ENCODE results near the gene SHROOM2. TPM values are rescaled to one million over a fixed set of nuclear protein-coding genes. Genes with fewer than 3 reads are reported as not detected.

The SHROOM2 gene
- total and polyA plus RNA-seq, 2 donors (not counting 1 experiment from before 2014, with no cell fraction given) = under 0.01 to 6.3 TPM

GRCh38 chrX:9770319-9770718 is 15.9 kb upstream of the SHROOM2 start:
- TF ChIP-seq EZH2 (IDR thresholded peaks at IDR 0.05; ENCODE audit: low read length, missing control alignments) = no peak
- TF ChIP-seq, protein P1, sequence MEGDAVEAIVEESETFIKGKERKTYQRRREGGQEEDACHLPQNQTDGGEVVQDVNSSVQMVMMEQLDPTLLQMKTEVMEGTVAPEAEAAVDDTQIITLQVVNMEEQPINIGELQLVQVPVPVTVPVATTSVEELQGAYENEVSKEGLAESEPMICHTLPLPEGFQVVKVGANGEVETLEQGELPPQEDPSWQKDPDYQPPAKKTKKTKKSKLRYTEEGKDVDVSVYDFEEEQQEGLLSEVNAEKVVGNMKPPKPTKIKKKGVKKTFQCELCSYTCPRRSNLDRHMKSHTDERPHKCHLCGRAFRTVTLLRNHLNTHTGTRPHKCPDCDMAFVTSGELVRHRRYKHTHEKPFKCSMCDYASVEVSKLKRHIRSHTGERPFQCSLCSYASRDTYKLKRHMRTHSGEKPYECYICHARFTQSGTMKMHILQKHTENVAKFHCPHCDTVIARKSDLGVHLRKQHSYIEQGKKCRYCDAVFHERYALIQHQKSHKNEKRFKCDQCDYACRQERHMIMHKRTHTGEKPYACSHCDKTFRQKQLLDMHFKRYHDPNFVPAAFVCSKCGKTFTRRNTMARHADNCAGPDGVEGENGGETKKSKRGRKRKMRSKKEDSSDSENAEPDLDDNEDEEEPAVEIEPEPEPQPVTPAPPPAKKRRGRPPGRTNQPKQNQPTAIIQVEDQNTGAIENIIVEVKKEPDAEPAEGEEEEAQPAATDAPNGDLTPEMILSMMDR (conservative IDR thresholded peaks at IDR 0.05 in 1 of 2, IDR thresholded peaks at IDR 0.05 in 1 of 2; ENCODE audit: low read depth in 1 of 2, low read length in 2 of 2) = no peak

DNA sequence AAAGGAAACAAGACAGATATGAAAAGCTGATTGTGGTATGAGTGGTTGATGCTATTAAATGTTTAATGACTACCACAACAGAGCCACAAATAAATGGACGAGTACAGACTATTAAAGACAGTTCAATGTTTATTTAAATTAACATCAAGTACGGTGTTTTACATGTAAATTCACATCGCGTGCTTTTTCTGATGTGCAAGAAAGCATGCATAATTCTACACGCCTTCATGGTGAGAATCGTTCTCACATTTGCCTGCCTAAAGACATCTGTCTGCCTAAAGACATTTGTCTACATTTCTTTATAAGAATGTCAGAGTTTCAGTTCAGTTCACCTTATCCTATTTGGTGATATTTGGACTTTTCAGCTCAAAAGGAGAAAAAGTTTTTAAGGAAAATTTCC is 13.3 kb upstream of the SHROOM2 start:
- Histone ChIP-seq H3K4me3 (replicated peaks in 1 of 4; ENCODE audit: control extremely low read depth in 1 of 4, insufficient read depth in 1 of 4, low read depth in 3 of 4, low read length in 4 of 4) (no peak overlapping the region), H3K4me1 (ENCODE audit: control insufficient read depth, extremely low read depth, insufficient read depth, low read length) (no peaks in the 10 kb centered on the region), H3K27me3 (ENCODE audit: control insufficient read depth, insufficient read depth, low read length) (no peaks in the 10 kb centered on the region), H3K27ac (ENCODE audit: insufficient read depth, low read length) (no peak overlapping the region), H4K20me1 (ENCODE audit: control insufficient read depth, extremely low read depth, insufficient read depth, low read length) (no peaks in the 10 kb centered on the region), H3K9ac (ENCODE audit: insufficient read depth, low read length) (no peak overlapping the region), H3K9me3 (ENCODE audit: control insufficient read depth, insufficient read depth, low read depth, low read length) (no peaks in the 10 kb centered on the region), H3K79me2 (ENCODE audit: control insufficient read depth, insufficient read depth, low read length) (no peaks in the 10 kb centered on the region), H2AFZ (ENCODE audit: low read length) (no peak overlapping the region), H3K36me3 (ENCODE audit: control insufficient read depth, insufficient read depth, low read length) (no peaks in the 10 kb centered on the region), H3K4me2 (ENCODE audit: extremely low read depth, insufficient read depth, low read length) (no peak overlapping the region)
- DNase-seq (ENCODE audit: low read depth in 2 of 2) = no peak
- TF ChIP-seq, protein P1 (conservative IDR thresholded peaks at IDR 0.05 in 1 of 2, IDR thresholded peaks at IDR 0.05 in 1 of 2; ENCODE audit: low read depth in 1 of 2, low read length in 2 of 2) = no peak
- no peak for TF ChIP-seq EZH2 (IDR thresholded peaks at IDR 0.05; ENCODE audit: low read length, missing control alignments)

More at GRCh38 chrX:9770319-9770718, 15.9 kb upstream of the SHROOM2 start:
- Histone ChIP-seq H3K79me2 (ENCODE audit: control insufficient read depth, insufficient read depth, low read length) (no peaks in the 10 kb centered on the region), H3K4me1 (ENCODE audit: control insufficient read depth, extremely low read depth, insufficient read depth, low read length) (no peaks in the 10 kb centered on the region), H2AFZ (ENCODE audit: low read length) (no peak overlapping the region), H3K4me2 (ENCODE audit: extremely low read depth, insufficient read depth, low read length) (no peak overlapping the region), H3K9ac (ENCODE audit: insufficient read depth, low read length) (no peak overlapping the region), H3K36me3 (ENCODE audit: control insufficient read depth, insufficient read depth, low read length) (no peaks in the 10 kb centered on the region), H3K4me3 (replicated peaks in 1 of 4; ENCODE audit: control extremely low read depth in 1 of 4, insufficient read depth in 1 of 4, low read depth in 3 of 4, low read length in 4 of 4) (no peak overlapping the region), H3K27me3 (ENCODE audit: control insufficient read depth, insufficient read depth, low read length) (no peaks in the 10 kb centered on the region), H4K20me1 (ENCODE audit: control insufficient read depth, extremely low read depth, insufficient read depth, low read length) (no peaks in the 10 kb centered on the region), H3K9me3 (ENCODE audit: control insufficient read depth, insufficient read depth, low read depth, low read length) (no peaks in the 10 kb centered on the region), H3K27ac (ENCODE audit: insufficient read depth, low read length) (no peak overlapping the region)
- DNase-seq (ENCODE audit: low read depth in 2 of 2) = no peak

DNA sequence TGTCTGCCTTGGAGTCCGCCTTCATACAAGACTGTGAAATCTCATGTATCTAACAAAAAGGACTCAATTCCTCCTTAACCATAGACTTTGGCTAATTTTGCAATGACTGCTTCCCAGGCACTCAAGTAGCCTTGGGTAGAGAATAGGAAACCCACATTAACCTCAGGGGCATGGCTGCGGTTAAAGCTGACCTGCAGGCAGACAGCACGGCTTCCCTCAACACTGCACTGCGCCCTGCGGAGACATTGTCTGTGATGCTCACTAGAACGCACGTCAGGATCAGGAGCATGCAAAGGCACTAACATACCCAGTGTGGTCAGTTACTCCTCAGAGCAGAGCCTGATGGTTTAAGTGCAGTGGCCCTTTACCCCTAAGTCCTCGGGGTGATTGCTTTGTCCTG is 10.3 kb upstream of the SHROOM2 start:
- Histone ChIP-seq H3K27ac (ENCODE audit: insufficient read depth, low read length) (no peak overlapping the region), H3K79me2 (ENCODE audit: control insufficient read depth, insufficient read depth, low read length) (no peaks in the 10 kb centered on the region), H3K4me3 (replicated peaks in 1 of 4; ENCODE audit: control extremely low read depth in 1 of 4, insufficient read depth in 1 of 4, low read depth in 3 of 4, low read length in 4 of 4) (no peak overlapping the region), H2AFZ (ENCODE audit: low read length) (no peak overlapping the region), H3K9me3 (ENCODE audit: control insufficient read depth, insufficient read depth, low read depth, low read length) (no peaks in the 10 kb centered on the region), H4K20me1 (ENCODE audit: control insufficient read depth, extremely low read depth, insufficient read depth, low read length) (no peaks in the 10 kb centered on the region), H3K4me2 (ENCODE audit: extremely low read depth, insufficient read depth, low read length) (no peak overlapping the region), H3K9ac (ENCODE audit: insufficient read depth, low read length) (no peak overlapping the region), H3K27me3 (ENCODE audit: control insufficient read depth, insufficient read depth, low read length) (no peaks in the 10 kb centered on the region), H3K36me3 (ENCODE audit: control insufficient read depth, insufficient read depth, low read length) (no peaks in the 10 kb centered on the region), H3K4me1 (ENCODE audit: control insufficient read depth, extremely low read depth, insufficient read depth, low read length) (no peaks in the 10 kb centered on the region)
- no peak for DNase-seq (ENCODE audit: low read depth in 2 of 2)
- TF ChIP-seq EZH2 (IDR thresholded peaks at IDR 0.05; ENCODE audit: low read length, missing control alignments) = no peak
- TF ChIP-seq, protein P1 (conservative IDR thresholded peaks at IDR 0.05 in 1 of 2, IDR thresholded peaks at IDR 0.05 in 1 of 2; ENCODE audit: low read depth in 1 of 2, low read length in 2 of 2) = no peak
